Stimulated activated memory B cell treated with anti-CD40 and anti-IgM and Interleukin-4, amounts not matched to agents 10 μg/mL and 1 μg/mL and 100 μg/mL, for 72 hours (primary cell): ENCODE results near the gene PNMA8B.
A peak's percentile ranks its signal among the peaks of the same experiment; 100 is the strongest.

Experiments used
- ATAC-seq: fragments of 150-1000 bp; cut with Tn5 transposase; 2 replicates; pipeline ENCODE4 v1.10.0; 2021
- H3K27ac Mint-ChIP-seq: one replicate; pipeline ENCODE4 v1.8.0; 2022; ENCODE audit warnings: mild to moderate bottlenecking, mixed read lengths
- H3K27me3 Mint-ChIP-seq: one replicate; pipeline ENCODE4 v1.8.0; 2022; ENCODE audit warnings: mixed read lengths
- H3K36me3 Mint-ChIP-seq: one replicate; pipeline ENCODE4 v1.8.0; 2022; ENCODE audit warnings: mixed read lengths
- H3K4me1 Mint-ChIP-seq: one replicate; pipeline ENCODE4 v1.8.0; 2022; ENCODE audit warnings: mixed read lengths
- H3K4me3 Mint-ChIP-seq: one replicate; pipeline ENCODE4 v1.8.0; 2022; ENCODE audit warnings: mild to moderate bottlenecking, moderate library complexity, mixed read lengths
- H3K9me3 Mint-ChIP-seq: one replicate; pipeline ENCODE4 v1.8.0; 2022; ENCODE audit warnings: mixed read lengths

The PNMA8B gene

GRCh38 chr19:46481947-46482346 is 13.7 kb downstream of the PNMA8B start:
- Mint-ChIP-seq H3K9me3 (no peaks in the 10 kb centered on the region), H3K36me3 (no peaks in the 10 kb centered on the region), H3K27ac (no peak overlapping the region), H3K4me1 (peaks cover 6% of the 10 kb centered on the region), H3K27me3 (peaks cover 49% of the 10 kb centered on the region), H3K4me3 (no peak overlapping the region)
- ATAC-seq, result no peak

DNA sequence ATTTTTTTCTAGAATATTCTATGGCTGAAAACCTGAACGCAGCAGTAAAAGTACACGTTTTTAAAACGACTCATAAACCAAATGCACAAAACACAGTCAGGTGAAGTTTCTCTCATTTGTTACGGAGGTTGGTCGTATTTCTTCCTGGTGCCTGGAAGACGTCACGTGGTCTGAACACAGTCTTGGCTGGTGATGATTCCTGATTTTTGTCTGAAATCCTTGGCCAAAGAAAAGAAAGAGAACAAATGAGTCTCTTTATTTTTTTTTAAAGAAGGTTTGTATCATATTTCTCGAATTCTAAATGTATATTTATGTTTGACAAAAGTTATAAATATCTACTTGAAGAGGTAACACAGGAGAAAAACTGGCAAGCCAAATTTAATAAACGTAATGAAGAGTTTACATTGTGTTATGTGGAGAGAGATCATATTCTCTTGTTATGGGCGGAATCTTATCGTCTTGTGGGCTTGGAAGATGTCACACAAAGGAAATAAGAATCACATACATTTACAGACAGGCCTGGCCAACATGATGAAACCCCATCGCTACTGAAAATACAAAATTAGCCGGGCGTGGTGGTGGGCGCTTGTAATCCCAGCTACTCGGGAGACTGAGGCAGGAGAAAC is 14.3 kb downstream of the PNMA8B start:
- no peak overlapping the region for H3K27ac Mint-ChIP-seq
- H3K4me3 Mint-ChIP-seq, result no peak overlapping the region
- H3K9me3 Mint-ChIP-seq, result no peaks in the 10 kb centered on the region
- ATAC-seq, result no peak
- peaks cover 5% of the 10 kb centered on the region for H3K4me1 Mint-ChIP-seq
- H3K27me3 Mint-ChIP-seq, result peaks cover 43% of the 10 kb centered on the region
- H3K36me3 Mint-ChIP-seq, result no peaks in the 10 kb centered on the region

DNA sequence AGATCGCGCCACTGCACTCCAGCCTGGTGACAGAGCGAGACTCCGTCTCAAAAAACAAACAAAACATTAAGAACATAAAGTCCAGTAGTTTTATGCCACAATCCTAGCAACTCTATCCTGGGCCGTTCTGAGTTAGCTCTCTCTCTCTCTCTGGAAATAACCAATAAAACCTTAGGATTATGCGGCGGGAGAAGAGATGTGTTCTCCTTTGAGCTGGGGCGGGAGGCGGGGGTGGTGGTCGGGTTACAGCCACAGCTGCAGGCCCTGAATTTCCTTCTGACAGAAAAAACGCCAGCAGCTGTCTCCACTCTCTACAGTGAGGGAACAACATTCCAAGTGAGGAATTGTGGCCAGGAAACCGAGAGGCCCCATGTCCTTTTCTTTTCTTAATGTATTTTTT is 15.3 kb downstream of the PNMA8B start:
- H3K4me1 Mint-ChIP-seq, result peaks cover 5% of the 10 kb centered on the region
- H3K27me3 Mint-ChIP-seq, result peaks cover 38% of the 10 kb centered on the region
- no peaks in the 10 kb centered on the region for H3K36me3 Mint-ChIP-seq
- no peak overlapping the region for H3K4me3 Mint-ChIP-seq
- no peak overlapping the region for H3K27ac Mint-ChIP-seq
- ATAC-seq, result no peak
- no peaks in the 10 kb centered on the region for H3K9me3 Mint-ChIP-seq

- H3K27ac Mint-ChIP-seq, result no peak overlapping the region
- H3K27me3 Mint-ChIP-seq, result peaks cover 38% of the 10 kb centered on the region
- ATAC-seq, result no peak
- H3K4me1 Mint-ChIP-seq, result peaks cover 14% of the 10 kb centered on the region
- no peaks in the 10 kb centered on the region for H3K36me3 Mint-ChIP-seq
- H3K4me3 Mint-ChIP-seq, result no peak overlapping the region
- no peaks in the 10 kb centered on the region for H3K9me3 Mint-ChIP-seq
Observed at GRCh38 chr19:46478356-46478986, 17.2 kb downstream of the PNMA8B start.

GRCh38 chr19:46475986-46476385 is 19.7 kb downstream of the PNMA8B start:
- ATAC-seq, result no peak
- Mint-ChIP-seq H3K36me3 (no peaks in the 10 kb centered on the region), H3K27me3 (peaks cover 56% of the 10 kb centered on the region), H3K4me3 (no peak overlapping the region), H3K9me3 (no peaks in the 10 kb centered on the region), H3K4me1 (peaks cover 14% of the 10 kb centered on the region), H3K27ac (no peak overlapping the region)

DNA sequence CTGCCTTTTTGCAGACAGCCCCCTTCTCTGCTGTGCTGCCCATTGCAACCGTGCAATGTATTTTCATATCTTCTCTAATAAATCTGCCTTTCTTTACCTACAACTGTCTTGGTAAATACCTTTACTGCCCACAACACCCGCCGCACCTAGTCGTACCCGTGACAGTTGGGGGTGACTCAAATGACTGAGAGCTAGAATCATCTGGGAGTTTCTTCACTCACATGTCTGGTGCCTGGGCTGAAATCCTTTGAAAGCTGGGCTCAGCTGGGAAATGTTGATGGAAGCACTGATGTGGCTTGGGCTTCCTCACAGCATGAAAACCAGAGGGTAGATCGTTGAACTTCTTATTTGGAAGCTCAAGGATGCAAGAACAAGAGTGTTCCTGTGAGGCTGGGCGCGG is 21.5 kb downstream of the PNMA8B start:
- no peak for ATAC-seq
- H3K4me3 Mint-ChIP-seq, result no peak overlapping the region
- no peaks in the 10 kb centered on the region for H3K36me3 Mint-ChIP-seq
- H3K9me3 Mint-ChIP-seq, result no peaks in the 10 kb centered on the region
- peaks cover 14% of the 10 kb centered on the region for H3K4me1 Mint-ChIP-seq
- H3K27me3 Mint-ChIP-seq, result peaks cover 65% of the 10 kb centered on the region
- no peak overlapping the region for H3K27ac Mint-ChIP-seq

DNA sequence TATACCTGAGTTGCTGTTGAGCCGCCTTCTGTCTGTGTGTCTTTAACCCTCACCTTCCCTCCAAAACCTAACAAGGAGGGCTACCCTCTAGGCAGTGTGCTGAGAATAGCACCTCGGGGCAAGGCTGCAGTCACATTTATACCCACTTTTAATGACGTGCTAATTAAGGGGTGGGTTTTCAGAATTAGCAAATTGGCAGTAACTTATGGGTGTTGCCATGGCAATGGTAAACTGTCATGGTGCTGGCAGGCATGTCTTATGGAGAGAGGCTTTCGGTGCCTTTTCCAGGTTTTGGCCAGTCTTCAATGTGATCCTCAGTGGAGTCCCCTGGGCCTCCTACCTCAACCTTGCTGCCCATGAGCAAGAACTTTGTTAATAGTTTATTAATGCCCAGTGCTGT is 23.1 kb downstream of the PNMA8B start:
- Mint-ChIP-seq H3K36me3 (no peaks in the 10 kb centered on the region), H3K4me3 (no peak overlapping the region), H3K27me3 (peaks cover 66% of the 10 kb centered on the region), H3K9me3 (no peaks in the 10 kb centered on the region), H3K27ac (no peak overlapping the region), H3K4me1 (peaks cover 9% of the 10 kb centered on the region)
- ATAC-seq, result no peak

DNA sequence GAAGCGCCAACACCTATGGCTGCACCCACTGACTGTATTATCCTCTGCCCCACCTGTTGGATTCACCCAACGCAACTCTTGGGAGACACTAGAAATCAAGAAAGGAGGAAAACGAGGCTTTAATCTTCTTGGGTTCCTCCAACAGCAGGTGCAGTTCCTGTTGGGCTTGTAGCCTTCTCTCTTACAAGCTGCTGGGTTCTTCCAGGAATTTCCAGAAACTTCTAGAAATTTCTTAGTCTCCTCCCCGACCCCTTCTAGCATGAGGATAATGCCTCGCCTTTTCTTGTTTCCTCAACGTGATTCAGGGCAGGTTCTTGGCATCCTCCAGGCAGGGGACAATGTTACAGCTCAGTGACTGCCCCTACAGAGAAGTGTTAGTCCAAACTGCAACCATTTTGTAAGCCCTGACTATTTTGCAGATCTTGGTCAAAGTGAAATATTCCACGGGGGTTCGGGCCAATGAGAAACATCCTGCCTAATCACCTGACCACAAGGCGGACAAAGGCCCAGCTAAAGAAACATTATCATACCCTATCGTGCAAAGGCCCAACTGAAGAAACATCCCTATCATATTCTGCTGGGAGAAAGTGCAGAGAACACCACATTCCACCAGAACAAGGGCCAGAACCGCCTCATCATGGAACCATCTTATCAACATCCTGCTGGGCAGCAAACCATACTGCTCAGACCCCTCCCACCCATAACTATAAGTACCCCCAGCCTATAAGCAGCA is 23.7 kb downstream of the PNMA8B start:
- Mint-ChIP-seq H3K4me1 (peaks cover 10% of the 10 kb centered on the region), H3K27me3 (peaks cover 66% of the 10 kb centered on the region), H3K4me3 (peak overlapping the region; percentile 38)

GRCh38 chr19:46471116-46471733 is 24.4 kb downstream of the PNMA8B start, which contains the start of gene PNMA8A:
PNMA8A (minus strand) TSS chr19:46471563; CDS start chr19:46471035, 528 bp downstream.
- Mint-ChIP-seq H3K4me1 (peaks cover 17% of the 10 kb centered on the region), H3K27ac (no peak within 1 kb of the TSS), H3K36me3 (no peaks in the 10 kb centered on the region), H3K4me3 (peak within 1 kb of the TSS; percentile 38), H3K9me3 (no peaks in the 10 kb centered on the region), H3K27me3 (peaks cover 66% of the 10 kb centered on the region)
- peak; percentile 41 for ATAC-seq

More for the DNA sequence above, 23.7 kb downstream of the PNMA8B start:
- H3K9me3 Mint-ChIP-seq, result no peaks in the 10 kb centered on the region
- no peak for ATAC-seq
- H3K36me3 Mint-ChIP-seq, result no peaks in the 10 kb centered on the region
- no peak overlapping the region for H3K27ac Mint-ChIP-seq

DNA sequence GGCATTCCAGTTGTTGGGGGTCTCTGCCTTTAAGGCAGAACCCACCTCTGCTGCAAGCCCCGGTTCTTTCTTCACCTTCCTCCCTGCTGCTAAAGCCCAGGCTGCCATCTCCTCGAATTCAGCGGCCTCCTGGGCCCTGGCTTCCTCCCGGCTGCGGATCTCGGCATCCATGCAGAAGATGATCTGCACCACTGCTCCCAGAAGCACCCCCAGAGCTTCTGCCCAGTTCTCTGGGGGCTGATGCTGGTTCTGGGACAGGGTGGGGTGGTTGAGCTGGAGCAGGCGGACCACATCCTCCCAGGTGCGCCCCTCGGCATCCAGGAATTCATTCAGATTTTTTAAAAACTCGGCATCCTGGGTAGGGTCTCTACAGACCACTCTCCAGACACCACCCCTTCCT is 25.3 kb downstream of the PNMA8B start:
- peaks cover 70% of the 10 kb centered on the region for H3K27me3 Mint-ChIP-seq
- H3K4me1 Mint-ChIP-seq, result peaks cover 18% of the 10 kb centered on the region
- ATAC-seq, result no peak
- no peak overlapping the region for H3K4me3 Mint-ChIP-seq
- H3K9me3 Mint-ChIP-seq, result no peaks in the 10 kb centered on the region
- no peak overlapping the region for H3K27ac Mint-ChIP-seq
- H3K36me3 Mint-ChIP-seq, result no peaks in the 10 kb centered on the region

DNA sequence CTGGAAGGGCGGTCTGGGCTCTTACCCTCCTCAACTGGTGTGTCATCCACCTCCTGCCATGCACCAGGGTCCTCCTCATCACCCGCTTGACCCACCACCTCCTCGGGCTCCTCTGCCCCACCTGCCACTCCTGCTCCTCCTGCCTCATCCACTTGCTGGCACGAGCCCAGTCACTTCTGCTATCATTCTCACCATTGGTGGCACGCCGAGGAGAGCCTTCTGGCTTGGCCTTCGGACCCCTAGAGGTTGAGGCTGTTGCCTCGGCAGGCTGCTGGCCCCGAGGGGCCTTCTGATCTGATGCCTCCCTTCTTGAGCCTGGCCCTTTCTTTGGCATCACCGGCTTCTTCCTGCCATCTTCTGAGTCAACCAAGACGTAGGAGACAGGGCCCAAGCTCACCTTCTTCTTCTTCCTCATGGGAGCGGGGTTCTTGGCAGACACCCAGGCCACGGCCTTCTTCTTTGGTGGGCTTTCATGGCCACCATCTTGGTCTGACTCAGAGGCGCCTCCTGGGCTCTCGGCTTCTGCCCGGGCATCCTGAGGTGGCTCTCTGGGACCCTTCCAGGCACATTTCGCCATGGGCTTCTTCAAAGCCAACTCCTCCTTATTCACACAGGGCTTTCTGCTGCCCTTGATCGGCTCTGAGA is 26.0 kb downstream of the PNMA8B start:
- no peak overlapping the region for H3K4me3 Mint-ChIP-seq
- peaks cover 18% of the 10 kb centered on the region for H3K4me1 Mint-ChIP-seq
- no peaks in the 10 kb centered on the region for H3K9me3 Mint-ChIP-seq
- no peaks in the 10 kb centered on the region for H3K36me3 Mint-ChIP-seq
- no peak overlapping the region for H3K27ac Mint-ChIP-seq
- ATAC-seq, result no peak
- peaks cover 71% of the 10 kb centered on the region for H3K27me3 Mint-ChIP-seq

- Mint-ChIP-seq H3K27ac (no peak overlapping the region), H3K9me3 (no peaks in the 10 kb centered on the region), H3K4me1 (peaks cover 9% of the 10 kb centered on the region), H3K4me3 (no peak overlapping the region), H3K27me3 (peaks cover 53% of the 10 kb centered on the region), H3K36me3 (no peaks in the 10 kb centered on the region)
- ATAC-seq, result peak; percentile 73
Observed at GRCh38 chr19:46466536-46467196, 29.0 kb downstream of the PNMA8B start.

DNA sequence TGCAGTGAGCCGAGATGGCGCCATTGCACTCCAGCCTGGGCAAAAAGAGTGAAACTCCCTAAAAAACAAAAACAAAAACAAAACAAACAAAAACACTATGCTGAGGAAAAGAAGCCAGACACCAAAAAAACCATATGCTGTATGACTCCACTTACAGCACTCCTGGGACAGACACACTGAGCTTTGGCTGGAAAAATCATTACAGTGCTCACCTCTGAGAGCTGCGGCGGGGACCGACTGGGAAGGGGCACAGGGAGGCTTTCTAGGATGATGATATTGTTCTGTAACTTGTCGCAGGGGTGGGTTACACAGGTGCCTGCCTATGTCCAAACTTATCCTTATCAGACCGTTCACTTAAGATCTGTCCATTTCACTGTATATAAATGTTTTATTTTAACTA is 32.2 kb downstream of the PNMA8B start:
- H3K27me3 Mint-ChIP-seq, result peaks cover 37% of the 10 kb centered on the region
- peaks cover 9% of the 10 kb centered on the region for H3K4me1 Mint-ChIP-seq
- H3K4me3 Mint-ChIP-seq, result no peak overlapping the region
- no peak overlapping the region for H3K27ac Mint-ChIP-seq
- no peaks in the 10 kb centered on the region for H3K9me3 Mint-ChIP-seq
- ATAC-seq, result no peak
- H3K36me3 Mint-ChIP-seq, result no peaks in the 10 kb centered on the region

DNA sequence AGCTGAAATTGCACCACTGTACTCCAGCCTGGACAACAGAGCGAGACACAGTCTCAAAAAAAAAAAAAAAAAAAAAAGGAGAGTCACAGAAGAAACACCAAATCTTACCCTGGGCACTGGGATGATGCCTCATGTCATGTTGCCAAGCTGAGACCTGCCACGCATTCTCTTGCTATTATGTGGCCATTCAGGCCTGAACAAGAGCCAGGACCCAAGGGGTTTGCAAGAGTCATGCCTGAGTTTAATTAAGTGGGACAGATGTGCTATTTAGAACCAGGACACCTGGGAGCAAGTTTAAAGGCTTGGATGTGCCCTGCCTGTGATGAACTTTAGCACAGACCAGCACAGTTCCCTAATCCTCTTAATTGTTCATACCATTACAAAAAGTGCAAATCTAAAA is 34.1 kb downstream of the PNMA8B start:
- Mint-ChIP-seq H3K9me3 (no peaks in the 10 kb centered on the region), H3K4me3 (no peak overlapping the region), H3K27ac (no peak overlapping the region), H3K4me1 (peaks cover 4% of the 10 kb centered on the region), H3K27me3 (peaks cover 33% of the 10 kb centered on the region), H3K36me3 (no peaks in the 10 kb centered on the region)
- ATAC-seq, result no peak

- Mint-ChIP-seq H3K27me3 (peaks cover 39% of the 10 kb centered on the region), H3K9me3 (no peaks in the 10 kb centered on the region), H3K27ac (no peak overlapping the region), H3K4me1 (no peaks in the 10 kb centered on the region), H3K36me3 (no peaks in the 10 kb centered on the region), H3K4me3 (no peak overlapping the region)
- ATAC-seq, result no peak
Observed at GRCh38 chr19:46460981-46461380, 34.7 kb downstream of the PNMA8B start.
